LNCAP (cell line): Measurements from ENCODE around the gene ECI1.

Experiments used
- CTCF ChIP-seq: fragments of 450-650 bp; IDR thresholded peaks from 2 replicates; pipeline ENCODE4 v1.5.1; 2017; ENCODE audit warnings: mild to moderate bottlenecking

The ECI1 gene

GRCh38 chr16:2235695-2236336 is 15.6 kb downstream of the ECI1 start:
- TF ChIP-seq CTCF = no peak

- no peak for TF ChIP-seq CTCF
These were observed 16.1 kb downstream of the ECI1 start for GRCh38 chr16:2235234-2235651.

GRCh38 chr16:2234813-2235170 is 16.6 kb downstream of the ECI1 start:
- no peak for TF ChIP-seq CTCF

- no peak for TF ChIP-seq CTCF
These were observed 17.2 kb downstream of the ECI1 start for GRCh38 chr16:2233872-2234812.

- TF ChIP-seq CTCF = no peak
These were observed 18.2 kb downstream of the ECI1 start for GRCh38 chr16:2233046-2233775.

GRCh38 chr16:2232094-2232990 is 19.0 kb downstream of the ECI1 start:
- no peak for TF ChIP-seq CTCF
